Adrenal gland (tissue), 12 donors: Measurements from ENCODE around the gene ADAMTSL3. TPM values are rescaled to one million over a fixed set of nuclear protein-coding genes. Genes with fewer than 3 reads are reported as not detected.

Source experiments
- DNase-seq, 7 donors: peaks; one replicate each; pipeline ENCODE4 v3.0.0-alpha.2; 2019 to 2020
- H3K27ac ChIP-seq, 5 donors: fragments of 200-600 bp; sonication (generic) in 4 of 5; 1 replicate in 3 of 5; 2 replicates in 2 of 5; pipeline versions ENCODE4 v1.5.1 to v1.8.0; 2016 to 2020; ENCODE audit warnings: mild to moderate bottlenecking in 1 of 5
- H3K27me3 ChIP-seq: fragments of 200-600 bp; 2 replicates; pipeline ENCODE4 v1.8.0; 2021
- H3K36me3 ChIP-seq, 2 donors: fragments of 200-600 bp; replicated peaks in 1 of 2; 1 replicate in 1 of 2; 2 replicates in 1 of 2; pipeline versions ENCODE4 v1.5.1 to v1.8.0; 2018 to 2022
- H3K4me1 ChIP-seq, 2 donors: fragments of 200-600 bp; replicated peaks in 1 of 2; 1 replicate in 1 of 2; 2 replicates in 1 of 2; pipeline versions ENCODE4 v1.5.1 to v1.8.0; 2018 to 2021
- H3K4me3 ChIP-seq, 4 donors: fragments of 200-600 bp; sonication (generic) in 3 of 4; one replicate each; pipeline ENCODE4 v1.5.1; 2016 to 2018
- H3K9me3 ChIP-seq, 3 donors: fragments of 200-600 bp; sonication (generic) in 1 of 3; replicated peaks in 1 of 3; 1 replicate in 2 of 3; 2 replicates in 1 of 3; pipeline versions ENCODE4 v1.5.1 to v1.8.0; 2016 to 2021
- POLR2A ChIP-seq, 2 donors: fragments of 450-650 bp; IDR thresholded peaks; one replicate each; pipeline ENCODE4 v1.6.1; 2017; ENCODE audit warnings: antibody characterized with exemption in 2 of 2, mild to moderate bottlenecking in 2 of 2, moderate library complexity in 1 of 2
- WGBS, 4 donors: extraction: QIAGEN DNeasy Blood & Tissue Kit in 2 of 4; methylation state at CpG; one replicate each; pipeline versions ENCODE4 v1.1.5 to v1.1.7; 2013 to 2017; 5-methylcytosine and 5-hydroxymethylcytosine counted together
- intact Hi-C, 2 donors: fragments of 100-400 bp; cut with DNase I; formaldehyde crosslinking; loops; one replicate each; pipeline versions ENCODE4 v1.14.1 to v1.15.0; 2022 to 2023
- polyA plus RNA-seq, 3 donors: library from polyadenylated mRNA; stranded (reverse); fragments of 200-250 nt in 2 of 3; fragments of 350-450 nt in 1 of 3; fragmentation: Illumina TruSeq in 1 of 3; extraction: RNeasy Lipid Tissue Mini Kit (QIAGEN cat#74804) in 1 of 3; gene quantifications; one replicate each; pipeline ENCODE4 v1.2.3, GENCODE V29; 2013 to 2014
- total RNA-seq, 9 donors: library from RNA; depleted of rRNA in 4 of 9; stranded (reverse); fragments of >200 nt in 4 of 9; fragments of 120-200 nt in 1 of 9; fragmentation: NEBNext Ultra II Directional in 1 of 9; extraction: Animal tissue kit (Norgen Biotek cat#: 25700) in 1 of 9; gene quantifications; one replicate each; pipeline versions ENCODE4 v1.1.0 to v1.2.4, GENCODE V29; 2013 to 2023
- TF ChIP-seq, protein P1 (sequence below), 6 experiments: fragments of 450-650 bp in 4 of 6; fragments of 200-600 bp in 2 of 6; sonication (generic) in 1 of 6; IDR thresholded peaks; 1 replicate in 5 of 6; 2 replicates in 1 of 6; pipeline versions ENCODE4 v1.5.1 to v1.8.0; 2016 to 2021; ENCODE audit warnings: antibody characterized with exemption in 6 of 6, mild to moderate bottlenecking in 2 of 6, moderate library complexity in 1 of 6
- donor health status: healthy with polysubstance abuse.
- donor health status: Bipolar disorder and iron deficiency.
- donor health status: DM: yes; HTN: yes; CAD: no.
- donor health status: DM: no; HTN: no; CAD: no.
- donor health status: DM: no; HTN: no; CAD: no.
- donor health status: DM: yes; HTN: yes; CAD: no.

Gene ADAMTSL3
- total and polyA plus RNA-seq, 12 donors = 0.98 to 19.7 (median 10.5) TPM

DNA sequence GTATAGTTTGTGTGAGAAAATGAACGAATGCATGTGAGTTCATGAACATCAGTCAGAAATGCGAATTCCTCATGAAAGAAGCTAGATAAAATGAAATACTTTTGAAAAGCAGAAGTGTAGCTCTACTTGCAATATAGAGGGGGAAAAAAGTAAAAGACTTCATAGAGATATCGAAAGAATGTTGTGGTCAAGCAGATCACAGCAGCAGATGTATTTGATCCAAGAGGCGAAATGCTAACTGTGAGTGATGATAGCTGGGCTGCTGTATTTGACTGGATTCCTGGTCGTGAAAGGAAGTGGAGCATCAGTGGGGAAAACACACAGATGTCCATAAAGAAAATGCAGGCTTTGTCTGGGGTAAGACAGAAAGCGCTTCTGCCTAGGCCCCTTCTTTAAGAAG is 112.4 kb downstream of the ADAMTSL3 start:
- no peaks in the 10 kb centered on the region for H3K4me1 ChIP-seq
- TF ChIP-seq POLR2A (IDR thresholded peaks at IDR 0.05) = no peak
- TF ChIP-seq, protein P1, sequence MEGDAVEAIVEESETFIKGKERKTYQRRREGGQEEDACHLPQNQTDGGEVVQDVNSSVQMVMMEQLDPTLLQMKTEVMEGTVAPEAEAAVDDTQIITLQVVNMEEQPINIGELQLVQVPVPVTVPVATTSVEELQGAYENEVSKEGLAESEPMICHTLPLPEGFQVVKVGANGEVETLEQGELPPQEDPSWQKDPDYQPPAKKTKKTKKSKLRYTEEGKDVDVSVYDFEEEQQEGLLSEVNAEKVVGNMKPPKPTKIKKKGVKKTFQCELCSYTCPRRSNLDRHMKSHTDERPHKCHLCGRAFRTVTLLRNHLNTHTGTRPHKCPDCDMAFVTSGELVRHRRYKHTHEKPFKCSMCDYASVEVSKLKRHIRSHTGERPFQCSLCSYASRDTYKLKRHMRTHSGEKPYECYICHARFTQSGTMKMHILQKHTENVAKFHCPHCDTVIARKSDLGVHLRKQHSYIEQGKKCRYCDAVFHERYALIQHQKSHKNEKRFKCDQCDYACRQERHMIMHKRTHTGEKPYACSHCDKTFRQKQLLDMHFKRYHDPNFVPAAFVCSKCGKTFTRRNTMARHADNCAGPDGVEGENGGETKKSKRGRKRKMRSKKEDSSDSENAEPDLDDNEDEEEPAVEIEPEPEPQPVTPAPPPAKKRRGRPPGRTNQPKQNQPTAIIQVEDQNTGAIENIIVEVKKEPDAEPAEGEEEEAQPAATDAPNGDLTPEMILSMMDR (IDR thresholded peaks at IDR 0.05) = no peak
- no peaks in the 10 kb centered on the region for H3K9me3 ChIP-seq
- H3K4me3 ChIP-seq = no peak overlapping the region
- H3K27ac ChIP-seq = peak overlapping the region in 1 of 5 donors; percentile 26
- H3K27me3 ChIP-seq = no peaks in the 10 kb centered on the region
- 67 to 75% (median 71%) methylated on average over 6 of the region's 6 CpGs for WGBS, 4 donors
- H3K36me3 ChIP-seq = no peaks in the 10 kb centered on the region
- DNase-seq = no peak
- intact Hi-C loops = no loop called here

DNA sequence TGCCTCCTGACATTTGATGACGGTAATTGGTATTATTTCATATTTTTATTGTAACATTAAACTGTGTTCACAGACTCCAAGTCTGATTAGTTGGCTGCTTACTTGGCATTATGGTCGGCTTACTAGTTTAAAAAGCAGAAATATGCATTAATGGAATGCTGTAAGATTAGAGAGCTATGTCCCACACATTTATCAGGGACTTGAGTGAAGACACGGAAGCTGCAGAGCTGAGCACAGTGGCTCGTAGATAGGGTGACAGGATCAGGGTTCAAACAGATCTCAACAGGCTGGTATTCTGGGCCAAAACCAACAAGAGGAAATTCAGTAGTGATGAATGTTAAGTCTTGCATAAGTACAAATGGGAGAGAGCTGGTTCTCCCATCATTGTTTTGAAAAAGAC is 113.8 kb downstream of the ADAMTSL3 start:
- peak overlapping the region in 1 of 5 donors; percentile 45 for H3K27ac ChIP-seq
- H3K9me3 ChIP-seq = no peaks in the 10 kb centered on the region
- H3K4me3 ChIP-seq = no peak overlapping the region
- H3K36me3 ChIP-seq = no peaks in the 10 kb centered on the region
- intact Hi-C loops = no loop called here
- WGBS, 4 donors = 46 to 67% (median 62%) methylated on average over 4 of the region's 4 CpGs
- H3K27me3 ChIP-seq = no peaks in the 10 kb centered on the region
- peak in 2 of 7 donors; percentile 10 to 20 for DNase-seq
- TF ChIP-seq, protein P1 (IDR thresholded peaks at IDR 0.05) = no peak
- no peak for TF ChIP-seq POLR2A (IDR thresholded peaks at IDR 0.05)
- H3K4me1 ChIP-seq = no peaks in the 10 kb centered on the region

DNA sequence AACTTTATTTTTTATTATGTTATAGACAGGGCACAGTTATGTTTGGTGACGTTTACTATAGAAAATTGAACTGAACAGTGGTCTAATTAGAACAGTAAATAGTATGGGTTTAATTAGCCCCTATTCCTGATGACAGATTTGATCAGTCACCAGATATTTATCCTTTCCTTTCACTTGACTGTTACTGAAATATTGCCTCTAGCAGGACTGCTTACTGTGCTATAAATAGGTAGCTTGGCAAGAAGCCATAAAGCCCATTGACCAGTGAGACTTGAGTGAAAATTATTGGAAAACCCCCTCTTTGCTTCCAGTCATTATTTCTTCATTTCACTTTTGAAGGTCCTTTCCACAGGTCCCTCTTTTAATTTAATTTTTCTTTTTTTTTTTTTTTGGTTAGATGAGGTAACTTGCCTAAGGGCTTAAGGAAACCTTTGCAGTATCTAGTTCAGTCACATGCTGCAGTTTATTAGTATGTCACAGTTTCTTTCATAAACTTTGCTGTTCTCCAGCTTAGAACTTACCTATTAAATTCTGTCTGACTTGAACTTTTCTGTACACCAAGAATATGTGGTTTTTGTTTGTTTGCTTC is 115.6 kb downstream of the ADAMTSL3 start:
- H3K9me3 ChIP-seq = no peaks in the 10 kb centered on the region
- H3K4me1 ChIP-seq = no peaks in the 10 kb centered on the region
- WGBS, 4 donors = 37 to 46% (median 42%) methylated on average over 1 of the region's 1 CpG
- H3K27me3 ChIP-seq = no peaks in the 10 kb centered on the region
- no peak overlapping the region for H3K4me3 ChIP-seq
- no peak overlapping the region for H3K27ac ChIP-seq
- TF ChIP-seq, protein P1 (IDR thresholded peaks at IDR 0.05) = no peak
- no peaks in the 10 kb centered on the region for H3K36me3 ChIP-seq
- DNase-seq = no peak
- intact Hi-C loops = no loop called here

DNA sequence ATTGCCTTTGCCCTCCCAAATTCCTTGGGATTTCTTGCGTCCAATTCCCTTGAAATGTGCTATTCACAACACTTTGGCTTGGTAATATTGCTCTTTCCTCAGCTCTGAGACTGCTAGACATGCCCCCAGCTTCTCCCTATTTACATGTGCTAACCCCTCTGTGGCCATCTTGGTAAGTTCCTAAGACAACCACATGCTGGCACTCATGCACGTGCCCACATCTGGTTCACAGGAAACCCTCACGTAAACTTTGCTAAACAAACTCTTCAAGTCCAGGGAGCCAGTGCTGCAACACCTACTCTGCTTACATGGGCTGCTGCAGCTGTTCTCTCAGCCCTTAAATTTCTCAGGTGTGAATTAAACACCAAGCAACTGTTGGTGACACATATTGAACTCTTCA is 121.8 kb downstream of the ADAMTSL3 start:
- WGBS, 4 donors = 35 to 71% (median 50%) methylated on average over 3 of the region's 3 CpGs
- no peak overlapping the region for H3K4me3 ChIP-seq
- H3K36me3 ChIP-seq = no peaks in the 10 kb centered on the region
- TF ChIP-seq, protein P1 (IDR thresholded peaks at IDR 0.05) = no peak
- no peak for TF ChIP-seq POLR2A (IDR thresholded peaks at IDR 0.05)
- intact Hi-C loops = no loop called here
- H3K9me3 ChIP-seq = no peaks in the 10 kb centered on the region
- no peaks in the 10 kb centered on the region for H3K4me1 ChIP-seq
- no peak for DNase-seq
- H3K27ac ChIP-seq = no peak overlapping the region
- H3K27me3 ChIP-seq = no peaks in the 10 kb centered on the region
